Activated CD4-positive, alpha-beta T cell treated with anti-CD3 and anti-CD28 coated beads for 48 hours (primary cell): Measurements from ENCODE around the gene CIB4.

Experiments
- DNase-seq: peaks from one replicate; pipeline ENCODE4 v3.0.0-alpha.2; 2020

CIB4 gene

DNA sequence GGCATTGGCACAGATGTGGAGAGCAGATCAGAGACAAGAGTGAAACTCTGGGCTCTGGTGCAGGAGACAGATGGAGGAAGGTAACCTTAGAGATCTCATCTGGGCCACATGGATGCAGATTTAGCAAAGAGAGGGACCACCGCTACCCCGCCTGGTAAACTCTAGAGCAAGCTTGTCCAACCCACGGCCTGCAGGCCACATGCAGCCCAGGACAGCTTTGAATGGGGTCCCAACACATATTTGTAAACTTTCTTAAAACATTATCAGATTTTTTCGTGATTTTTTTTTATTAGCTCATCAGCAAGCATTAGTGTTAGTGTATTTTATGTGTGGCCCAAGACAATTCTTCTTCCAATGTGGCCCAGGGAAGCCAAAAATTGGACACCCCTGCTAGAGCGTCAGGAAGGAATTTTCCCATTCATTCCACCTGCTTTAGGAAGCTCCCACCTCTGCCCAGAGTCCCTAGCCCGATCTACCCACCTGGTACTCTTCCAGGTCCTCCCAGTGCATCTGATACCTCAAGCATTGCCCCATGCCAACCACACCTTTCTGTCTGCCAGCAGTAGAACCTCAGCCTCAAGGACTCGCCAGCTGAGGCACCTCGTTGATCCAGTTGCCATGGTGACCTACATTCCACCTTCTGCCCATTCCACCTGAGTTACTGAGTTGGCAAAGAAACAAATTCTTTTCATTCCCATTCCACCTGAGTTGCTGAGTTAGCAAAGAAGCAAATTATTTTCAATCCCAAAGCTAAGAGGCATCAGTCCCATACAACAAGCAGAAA is at the start of gene CIB4:
Gene CIB4 (minus strand): TSS at position 586 of the 784 bp plus-strand sequence. CDS start 52 bp downstream, at position 534.
- DNase-seq: no peak

DNA sequence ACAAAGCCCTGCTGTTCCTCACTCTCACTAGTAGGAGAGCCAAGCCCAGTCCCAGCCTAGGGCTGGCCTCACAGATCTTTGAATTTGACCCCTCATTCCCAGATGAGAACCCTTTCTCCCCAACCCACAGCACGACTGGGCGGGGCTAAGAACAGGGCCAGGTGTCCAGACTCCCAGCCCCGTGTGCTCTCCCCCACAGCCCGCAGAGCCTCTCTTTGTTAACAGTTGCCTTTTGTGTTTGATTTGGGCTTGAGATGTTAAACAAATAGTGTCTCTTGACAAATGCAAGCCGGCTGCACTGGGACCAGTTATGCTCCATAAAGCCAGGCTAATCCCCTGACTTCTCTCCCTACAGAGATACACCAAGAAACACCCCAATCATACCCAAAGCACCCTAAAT is 46.6 kb upstream of the CIB4 start:
- DNase-seq: no peak

DNA sequence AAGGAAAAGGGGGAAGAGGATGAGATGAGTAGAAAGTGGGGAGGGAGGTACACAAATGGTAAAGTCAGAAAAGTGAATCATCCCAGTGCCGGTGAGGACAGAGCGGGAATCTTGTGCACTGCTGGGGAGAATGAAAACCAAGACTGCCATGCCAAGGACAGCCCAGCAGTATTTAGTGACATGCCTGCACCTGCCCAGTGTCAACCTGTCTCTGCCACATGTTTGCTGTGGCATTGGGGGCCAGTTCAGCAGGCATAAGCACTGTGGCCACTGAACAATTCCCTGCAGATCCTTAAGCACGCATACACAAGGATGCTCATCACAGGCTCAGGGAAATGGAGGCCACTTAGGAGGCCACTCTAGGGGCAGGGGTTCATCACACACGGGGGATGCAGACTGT is 46.2 kb upstream of the CIB4 start:
- no peak for DNase-seq

DNA sequence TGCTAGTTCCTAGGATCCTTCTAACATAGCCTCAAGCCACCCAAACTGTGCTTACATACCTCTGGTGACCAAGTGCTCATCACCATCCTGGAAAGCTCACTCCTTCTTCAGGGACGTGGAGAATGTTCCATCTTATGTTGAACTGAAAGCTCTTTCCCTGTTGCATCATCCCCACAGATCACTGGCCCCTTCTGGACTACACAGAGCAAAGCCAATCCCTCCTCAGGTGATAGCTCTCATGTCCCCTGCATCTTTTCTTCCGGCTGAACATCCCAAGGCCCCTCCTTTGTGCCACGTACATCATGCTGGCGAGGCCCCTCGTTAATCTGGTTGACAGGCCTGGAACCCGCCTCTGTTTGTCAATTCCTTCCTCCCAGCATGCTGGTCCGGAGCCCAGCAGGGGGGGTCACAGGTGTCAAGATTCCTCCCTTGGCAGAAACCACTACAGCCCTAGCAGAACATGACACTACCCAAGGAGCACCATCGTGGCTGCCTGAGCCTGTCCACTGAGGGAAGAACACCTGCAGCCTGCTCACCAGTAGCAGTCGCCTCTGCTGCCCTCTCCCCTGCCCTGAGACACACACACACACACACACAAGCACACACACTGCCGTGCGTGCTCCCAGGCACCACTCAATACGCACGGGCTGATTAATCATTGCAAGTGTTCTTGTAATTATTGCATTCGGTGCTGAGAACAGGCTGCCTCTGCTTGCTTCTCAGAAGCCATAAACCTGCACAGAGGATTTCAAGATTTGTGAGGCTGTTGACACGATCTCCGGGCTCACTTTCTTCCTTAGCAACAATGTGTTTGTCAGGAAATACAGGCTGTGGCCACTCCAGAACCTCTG is 45.0 kb upstream of the CIB4 start:
- no peak for DNase-seq

GRCh38 chr2:26685341-26685740 is 44.2 kb upstream of the CIB4 start:
- no peak for DNase-seq

DNA sequence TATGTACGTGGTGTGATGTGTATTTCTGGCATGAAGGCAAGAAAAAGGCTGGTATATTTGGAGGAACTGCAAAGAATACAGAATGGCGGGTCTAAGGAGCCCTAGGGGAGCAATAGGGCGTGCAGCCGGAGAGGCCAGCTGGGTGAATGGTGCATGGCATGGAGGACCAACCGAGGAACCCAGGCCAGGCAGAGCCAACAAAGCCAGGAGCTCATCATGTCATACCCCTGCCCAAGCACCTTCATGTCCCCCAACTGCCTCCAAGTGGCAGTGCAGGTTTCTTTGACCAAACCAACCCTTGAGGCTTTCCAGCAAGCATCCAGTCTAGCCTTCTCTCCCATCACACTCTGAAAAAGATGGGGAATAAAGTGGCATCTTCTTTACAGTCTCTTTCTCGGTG is 42.4 kb upstream of the CIB4 start:
- DNase-seq: no peak

DNA sequence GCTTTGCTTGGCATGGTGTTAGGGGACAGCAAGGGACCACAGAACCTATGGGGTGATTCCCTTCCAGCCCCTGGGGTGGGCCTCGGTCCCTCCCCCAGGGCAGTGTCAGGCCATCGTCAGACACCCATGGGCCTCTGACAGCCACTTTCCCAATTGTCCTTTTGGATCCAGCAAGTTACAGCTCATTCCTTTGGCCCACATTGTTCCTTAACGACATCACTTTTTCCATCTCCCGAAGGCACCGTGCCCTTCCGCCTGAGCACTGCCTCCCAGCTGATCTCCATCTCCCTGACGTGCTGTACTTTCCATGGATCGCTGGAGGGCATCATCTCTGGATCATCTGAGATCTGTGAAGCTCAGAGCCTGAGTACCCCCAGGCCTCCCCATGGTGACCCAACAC is 41.0 kb upstream of the CIB4 start:
- DNase-seq: no peak

- no peak for DNase-seq
Observed at GRCh38 chr2:26681656-26682055, 40.5 kb upstream of the CIB4 start.

DNA sequence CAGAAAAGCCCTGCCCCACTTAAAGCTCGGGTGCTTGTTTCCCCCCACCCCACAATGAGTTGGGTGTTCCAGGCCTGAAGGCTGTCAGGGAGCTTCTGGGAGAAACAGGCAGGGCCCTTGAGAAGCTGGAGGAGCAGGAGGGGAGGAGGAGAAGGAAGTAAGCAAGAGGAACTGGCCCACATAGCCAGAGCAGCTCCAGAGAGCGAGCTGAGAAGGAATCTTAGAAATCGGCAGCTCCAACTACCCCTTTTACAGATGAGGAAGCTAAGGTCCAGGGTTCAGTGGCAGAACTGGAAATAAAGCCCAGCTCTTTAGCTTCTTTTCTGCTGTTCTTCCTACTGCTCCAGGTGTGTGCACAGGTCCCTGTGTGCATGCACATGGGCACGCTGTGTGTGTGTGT is 38.7 kb upstream of the CIB4 start:
- DNase-seq: no peak

DNA sequence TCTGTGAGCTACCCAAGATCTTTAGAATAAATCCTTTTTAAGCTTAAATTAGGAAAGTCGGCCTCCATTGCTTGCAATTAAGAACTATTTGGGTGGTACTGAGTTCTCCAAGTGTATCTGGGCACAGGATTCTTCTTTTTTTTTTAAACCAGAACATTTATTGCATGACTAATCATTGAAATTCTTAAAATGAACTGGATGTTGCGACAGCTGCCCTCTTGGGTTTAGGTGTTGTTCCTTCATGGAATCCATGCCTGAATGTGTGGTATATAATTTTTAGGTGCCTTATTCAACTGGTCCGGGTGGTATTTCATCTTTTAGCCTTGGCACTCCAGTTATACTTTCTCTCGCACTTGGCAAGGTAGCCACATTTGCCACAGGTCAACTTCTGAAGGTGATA is 36.9 kb upstream of the CIB4 start:
- DNase-seq: no peak

DNA sequence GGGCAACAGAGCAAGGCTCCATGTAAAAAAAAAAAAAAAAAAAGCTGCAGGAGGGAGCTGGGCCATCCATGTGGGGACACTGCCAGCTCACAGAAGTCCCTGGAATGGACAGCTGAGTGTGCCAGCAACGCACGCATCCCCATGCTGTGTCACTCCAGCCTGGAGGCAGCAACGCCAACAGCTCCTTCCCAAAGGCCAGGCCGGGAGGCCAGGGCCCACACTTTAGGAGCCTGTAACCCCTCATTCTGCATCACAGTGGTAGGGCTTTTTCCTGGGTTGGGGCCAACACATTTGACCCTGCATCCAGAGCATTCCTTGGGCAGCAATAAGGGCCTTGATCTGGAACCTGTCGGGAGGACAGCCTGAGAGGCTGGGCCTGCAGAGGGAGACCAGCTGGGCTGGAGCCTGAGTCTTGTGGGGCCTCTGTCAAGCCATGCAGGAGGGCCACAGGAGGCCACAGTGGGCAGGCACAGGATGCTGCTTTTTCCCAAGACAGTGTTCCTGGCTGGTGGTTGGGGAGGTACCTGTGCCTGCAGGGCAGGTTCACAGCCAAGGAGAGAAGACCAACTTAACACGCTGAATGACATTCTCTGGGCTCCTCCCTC is 34.6 kb upstream of the CIB4 start:
- DNase-seq: no peak

DNA sequence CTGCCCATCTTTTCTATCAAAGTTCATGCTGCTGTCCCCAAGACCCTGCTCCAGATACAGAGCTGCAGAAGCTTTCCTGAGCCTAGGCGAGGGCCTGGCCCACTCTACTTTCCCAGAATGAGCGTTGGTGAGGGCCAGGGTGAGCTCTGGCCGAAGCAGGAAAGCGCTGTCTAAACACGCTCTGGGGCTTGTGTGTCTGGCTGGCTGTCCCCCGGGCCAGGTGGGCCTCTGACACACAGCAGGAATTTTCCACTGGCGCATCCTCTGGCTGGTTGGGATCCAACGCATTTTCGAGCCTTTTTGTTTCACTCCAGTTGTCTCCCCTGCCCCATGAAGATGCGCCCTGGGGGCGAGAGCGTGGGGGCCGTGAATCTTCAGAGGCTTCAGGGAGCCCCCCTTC is 33.6 kb upstream of the CIB4 start:
- no peak for DNase-seq

DNA sequence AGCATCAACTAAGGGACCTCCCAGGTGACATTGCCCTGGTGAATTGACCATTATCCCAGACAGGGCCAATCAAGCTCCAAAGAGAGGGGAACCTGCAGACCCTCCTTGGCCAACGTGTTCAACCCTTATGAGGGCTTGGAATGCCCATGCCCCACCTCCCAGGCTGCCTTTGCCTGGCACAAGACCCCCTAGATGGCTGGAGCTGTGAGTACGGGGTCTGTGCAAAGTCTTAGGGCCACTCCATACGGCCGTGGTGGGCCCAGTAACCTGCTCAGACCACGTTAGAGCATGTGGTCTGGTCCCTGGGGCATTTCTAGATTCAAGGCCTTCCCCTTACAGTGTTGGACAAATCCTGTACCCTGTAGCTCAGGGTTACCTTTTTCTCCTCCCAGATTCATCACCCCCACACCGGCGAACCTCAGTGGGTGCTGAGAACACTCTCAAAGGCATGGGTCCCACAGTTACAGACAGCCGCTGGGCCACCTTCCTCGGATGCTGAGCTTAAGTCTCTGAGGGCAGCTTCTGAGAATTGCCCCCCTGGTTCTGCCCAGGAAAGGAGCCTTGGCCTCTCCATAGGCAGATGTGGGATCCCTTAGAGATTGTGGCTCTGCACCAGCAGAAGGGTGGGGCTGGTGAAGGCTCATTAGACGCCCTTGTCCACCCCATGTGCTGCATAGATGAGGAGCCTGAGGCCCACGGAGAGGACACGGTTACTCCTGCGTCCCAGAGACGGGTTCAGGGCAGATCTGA is 33.0 kb upstream of the CIB4 start:
- DNase-seq: no peak

GRCh38 chr2:26672818-26673393 is 31.7 kb upstream of the CIB4 start:
- no peak for DNase-seq

GRCh38 chr2:26672112-26672817 is 31.1 kb upstream of the CIB4 start:
- no peak for DNase-seq

GRCh38 chr2:26671691-26672090 is 30.5 kb upstream of the CIB4 start:
- DNase-seq: no peak

GRCh38 chr2:26670931-26671460 is 29.8 kb upstream of the CIB4 start:
- DNase-seq: no peak

DNA sequence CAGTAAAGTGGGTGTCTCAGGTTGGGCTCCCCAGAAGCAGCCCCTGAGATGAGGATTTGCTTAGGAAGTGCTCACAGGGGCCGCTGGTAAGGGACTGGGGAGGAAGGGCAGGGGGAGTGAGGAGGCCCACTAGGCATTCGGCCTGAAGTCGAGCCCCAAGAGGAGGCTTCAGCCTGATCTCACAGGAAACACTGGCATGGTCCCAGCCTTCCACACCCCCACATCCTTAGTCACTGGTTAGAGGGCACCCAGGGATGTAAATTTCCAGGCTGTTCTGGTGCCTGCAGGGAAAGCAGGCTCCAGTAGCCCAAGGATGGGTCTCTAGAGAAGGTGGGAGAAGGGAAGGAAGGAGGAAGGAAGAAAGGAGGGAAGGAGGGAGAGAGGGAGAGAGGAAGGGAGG is 29.0 kb upstream of the CIB4 start:
- no peak for DNase-seq

- DNase-seq: no peak
Observed at GRCh38 chr2:26668856-26669750, 27.9 kb upstream of the CIB4 start.

- no peak for DNase-seq
Observed at GRCh38 chr2:26668041-26668440, 26.9 kb upstream of the CIB4 start.

GRCh38 chr2:26666671-26667070 is 25.5 kb upstream of the CIB4 start:
- no peak for DNase-seq
